Upper lobe of left lung (tissue), 6 donors: Measurements from ENCODE around the gene ANKRD65. TPM values are rescaled to one million over a fixed set of nuclear protein-coding genes. Genes with fewer than 3 reads are reported as not detected.

Experiments
- ATAC-seq, 2 donors: fragments of 200-7000 bp; cut with Tn5 transposase; one replicate each; pipeline ENCODE4 v1.9.1; 2022; ENCODE audit warnings: mild to moderate bottlenecking in 2 of 2, moderate library complexity in 2 of 2; ENCODE audit not compliant: low FRiP score in 2 of 2
- DNase-seq, 2 donors: peaks; one replicate each; pipeline ENCODE4 v3.0.0-alpha.2; 2019 to 2020
- H3K27ac ChIP-seq, 4 donors: fragments of 200-600 bp; sonication (generic); one replicate each; pipeline ENCODE4 v1.5.1; 2016 to 2019
- H3K27me3 ChIP-seq, 4 donors: fragments of 200-600 bp; sonication (generic); one replicate each; pipeline ENCODE4 v1.5.1; 2017 to 2019
- H3K36me3 ChIP-seq, 4 donors: fragments of 200-600 bp; sonication (generic); one replicate each; pipeline ENCODE4 v1.5.1; 2016 to 2019
- H3K4me1 ChIP-seq, 4 donors: fragments of 200-600 bp; sonication (generic); one replicate each; pipeline ENCODE4 v1.5.1; 2018 to 2019
- H3K4me3 ChIP-seq, 4 donors: fragments of 200-600 bp; sonication (generic); one replicate each; pipeline ENCODE4 v1.5.1; 2017 to 2019; ENCODE audit warnings: mild to moderate bottlenecking in 2 of 4, moderate library complexity in 1 of 4
- H3K9me3 ChIP-seq, 4 donors: fragments of 200-600 bp; sonication (generic); one replicate each; pipeline ENCODE4 v1.5.1; 2018 to 2019
- EP300 ChIP-seq, 4 donors: sonication (generic); formaldehyde crosslinking; IDR thresholded peaks; one replicate each; pipeline ENCODE4 v1.5.1; 2017; ENCODE audit warnings: antibody characterized with exemption in 4 of 4, control low read depth in 2 of 4
- POLR2A ChIP-seq, 4 donors: fragments of 450-650 bp; IDR thresholded peaks; one replicate each; pipeline ENCODE4 v1.5.1; 2016 to 2017; ENCODE audit warnings: antibody characterized with exemption in 4 of 4, mild to moderate bottlenecking in 2 of 4
- POLR2AphosphoS5 ChIP-seq, 2 donors: sonication (generic); formaldehyde crosslinking; IDR thresholded peaks; one replicate each; pipeline ENCODE4 v1.5.1; 2017; ENCODE audit warnings: antibody characterized with exemption in 2 of 2
- WGBS, 2 donors: methylation state at CpG; one replicate each; pipeline ENCODE4 v1.1.5; 2017 to 2018; 5-methylcytosine and 5-hydroxymethylcytosine counted together
- total RNA-seq, 6 donors: library from RNA; depleted of rRNA in 4 of 6; stranded (reverse); fragments of >200 nt in 4 of 6; gene quantifications; one replicate each; pipeline versions ENCODE4 v1.1.0 to v1.2.1, GENCODE V29; 2016 to 2021
- TF ChIP-seq, protein P1 (sequence below), 6 experiments: fragments of 450-650 bp in 4 of 6; fragments of 200-600 bp in 2 of 6; sonication (generic) in 2 of 6; IDR thresholded peaks; one replicate each; pipeline ENCODE4 v1.5.1; 2016 to 2019; ENCODE audit warnings: antibody characterized with exemption in 6 of 6
- donor health status: DM: no; HTN: no; CAD: no; lungs with moderate emphysema.
- donor health status: DM: no; HTN: yes; CAD: no; lungs with severe emphysema.

ANKRD65 gene
- total RNA-seq, 6 donors from 2014 or later: 21.3 to 54.5 (median 34.7) TPM

DNA sequence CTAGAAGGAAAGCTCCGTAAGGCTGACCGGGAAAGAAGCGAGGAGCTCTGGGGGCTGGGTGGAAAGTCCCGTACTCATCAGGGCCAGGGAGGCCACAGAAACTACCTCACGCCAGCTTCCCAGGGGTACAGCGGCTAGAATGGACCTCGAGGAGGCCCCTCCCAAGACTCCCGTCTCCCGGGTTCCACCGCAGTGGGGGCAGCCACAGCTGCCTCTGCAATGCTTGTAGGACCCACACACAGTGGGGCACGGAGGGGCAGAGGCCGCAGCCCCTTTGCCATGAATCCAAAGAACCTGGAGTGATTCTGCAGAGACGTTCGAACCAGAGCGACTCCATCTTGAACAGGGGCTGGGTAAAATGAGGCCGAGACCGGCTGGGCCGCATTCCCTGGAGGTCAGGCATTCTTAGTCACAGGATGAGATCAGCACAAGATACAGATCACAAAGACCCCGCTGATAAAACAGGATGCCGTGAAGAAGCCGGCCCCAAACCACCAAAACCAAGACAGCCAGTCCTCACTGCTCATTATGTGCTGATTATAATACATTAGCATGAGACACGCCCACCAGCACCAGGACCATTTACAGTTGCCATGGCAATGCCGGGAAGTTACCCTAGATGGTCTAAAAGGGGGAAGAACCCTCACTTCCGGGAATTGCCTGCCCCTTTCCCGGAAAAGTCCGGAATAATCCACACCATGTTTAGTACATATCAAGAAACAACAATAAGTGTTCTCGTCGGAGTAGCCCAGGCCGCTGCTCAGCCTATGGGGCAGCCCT is 1.6 kb upstream of the ANKRD65 start:
- Histone ChIP-seq H3K27ac (peak overlapping the region in 1 of 4 donors; percentile 80), H3K27me3 (peaks cover 0 to 2% (median 0%) of the 10 kb centered on the region in 4 donors), H3K36me3 (no peaks in the 10 kb centered on the region), H3K4me1 (peaks cover 0 to 51% (median 21%) of the 10 kb centered on the region in 4 donors), H3K9me3 (no peaks in the 10 kb centered on the region), H3K4me3 (no peak overlapping the region)
- WGBS, 2 donors: 62 to 64% methylated on average over 23 to 26 of the region's 29 CpGs
- no peak for DNase-seq
- no peak for TF ChIP-seq POLR2AphosphoS5 (IDR thresholded peaks at IDR 0.05)
- TF ChIP-seq EP300 (IDR thresholded peaks at IDR 0.05): no peak
- TF ChIP-seq, protein P1, sequence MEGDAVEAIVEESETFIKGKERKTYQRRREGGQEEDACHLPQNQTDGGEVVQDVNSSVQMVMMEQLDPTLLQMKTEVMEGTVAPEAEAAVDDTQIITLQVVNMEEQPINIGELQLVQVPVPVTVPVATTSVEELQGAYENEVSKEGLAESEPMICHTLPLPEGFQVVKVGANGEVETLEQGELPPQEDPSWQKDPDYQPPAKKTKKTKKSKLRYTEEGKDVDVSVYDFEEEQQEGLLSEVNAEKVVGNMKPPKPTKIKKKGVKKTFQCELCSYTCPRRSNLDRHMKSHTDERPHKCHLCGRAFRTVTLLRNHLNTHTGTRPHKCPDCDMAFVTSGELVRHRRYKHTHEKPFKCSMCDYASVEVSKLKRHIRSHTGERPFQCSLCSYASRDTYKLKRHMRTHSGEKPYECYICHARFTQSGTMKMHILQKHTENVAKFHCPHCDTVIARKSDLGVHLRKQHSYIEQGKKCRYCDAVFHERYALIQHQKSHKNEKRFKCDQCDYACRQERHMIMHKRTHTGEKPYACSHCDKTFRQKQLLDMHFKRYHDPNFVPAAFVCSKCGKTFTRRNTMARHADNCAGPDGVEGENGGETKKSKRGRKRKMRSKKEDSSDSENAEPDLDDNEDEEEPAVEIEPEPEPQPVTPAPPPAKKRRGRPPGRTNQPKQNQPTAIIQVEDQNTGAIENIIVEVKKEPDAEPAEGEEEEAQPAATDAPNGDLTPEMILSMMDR (IDR thresholded peaks at IDR 0.05): no peak
- no peak for TF ChIP-seq POLR2A (IDR thresholded peaks at IDR 0.05)
- no peak for ATAC-seq

DNA sequence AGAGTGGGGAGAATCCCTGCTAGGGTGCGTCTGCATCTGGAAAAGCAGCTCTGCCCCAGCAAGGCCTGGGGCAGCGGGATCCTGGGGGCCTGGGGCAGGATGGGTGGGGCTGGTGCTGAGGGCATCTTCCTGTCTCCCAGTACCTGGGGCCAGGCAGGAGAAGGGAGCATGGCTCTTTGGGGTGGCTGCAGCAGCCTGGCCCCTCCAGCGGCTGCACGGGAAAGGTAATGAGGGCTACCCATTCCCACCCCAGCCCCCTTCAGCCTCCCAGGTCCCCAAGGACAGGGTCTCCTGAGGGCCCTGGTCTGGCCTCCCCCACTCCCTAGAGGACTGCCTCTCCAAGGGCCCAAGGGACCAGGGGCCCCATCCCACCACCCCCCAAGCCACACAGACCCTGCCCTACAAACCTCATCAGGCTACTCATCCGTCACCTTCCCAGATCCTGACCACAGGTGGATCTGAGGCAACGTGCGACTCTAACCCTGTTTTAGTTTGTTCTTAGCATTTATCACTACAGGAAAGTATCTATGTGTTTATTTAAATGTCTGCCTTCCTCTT is 910 bp upstream of the ANKRD65 start:
- peaks cover 0 to 47% (median 20%) of the 10 kb centered on the region in 4 donors for H3K4me1 ChIP-seq
- no peaks in the 10 kb centered on the region for H3K9me3 ChIP-seq
- H3K36me3 ChIP-seq: no peaks in the 10 kb centered on the region
- WGBS, 2 donors: 78 to 84% methylated on average over 3 to 7 of the region's 7 CpGs
- peak in 1 of 2 donors; percentile 54 for DNase-seq
- H3K27me3 ChIP-seq: no peaks in the 10 kb centered on the region
- no peak for ATAC-seq
- peak overlapping the region; percentile 60 to 84 (median 79) for H3K27ac ChIP-seq
- no peak overlapping the region for H3K4me3 ChIP-seq
- TF ChIP-seq, protein P1 (IDR thresholded peaks at IDR 0.05): no peak
- TF ChIP-seq POLR2A (IDR thresholded peaks at IDR 0.05): no peak
- no peak for TF ChIP-seq EP300 (IDR thresholded peaks at IDR 0.05)
- TF ChIP-seq POLR2AphosphoS5 (IDR thresholded peaks at IDR 0.05): no peak

DNA sequence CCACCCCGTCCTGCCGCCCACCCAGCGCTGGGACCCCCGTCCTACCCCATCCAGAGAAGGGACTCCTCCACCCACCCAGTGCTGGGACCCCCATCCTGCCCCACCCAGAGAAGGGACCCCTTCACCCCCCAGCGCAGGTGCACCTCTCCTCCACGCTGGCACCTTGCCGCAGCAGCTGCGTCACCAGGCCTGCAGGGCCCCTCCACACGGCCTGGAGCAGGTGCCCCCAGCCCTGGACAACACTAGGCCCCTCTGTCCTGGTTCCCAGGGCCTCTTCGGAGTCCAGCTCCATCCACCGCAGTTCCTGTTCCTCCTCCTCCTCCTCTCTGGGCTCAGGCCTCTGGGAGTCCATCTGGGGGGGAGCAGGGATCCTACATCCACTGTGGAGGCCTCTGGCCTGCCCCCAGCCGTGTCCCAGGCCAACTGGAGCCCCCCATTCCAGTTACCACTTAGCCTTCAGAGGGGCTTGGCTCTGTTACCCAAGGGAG is 378 bp downstream of the ANKRD65 start:
- DNase-seq: peak in 1 of 2 donors; percentile 82
- no peak for TF ChIP-seq POLR2AphosphoS5 (IDR thresholded peaks at IDR 0.05)
- TF ChIP-seq, protein P1 (IDR thresholded peaks at IDR 0.05): peak in 1 of 6 experiments; percentile 1
- H3K4me1 ChIP-seq: peaks cover 0 to 38% (median 20%) of the 10 kb centered on the region in 4 donors
- 52 to 86% methylated on average over 3 to 8 of the region's 12 CpGs for WGBS, 2 donors
- no peaks in the 10 kb centered on the region for H3K9me3 ChIP-seq
- H3K36me3 ChIP-seq: no peaks in the 10 kb centered on the region
- peak; percentile 14 to 43 for ATAC-seq
- H3K27me3 ChIP-seq: no peaks in the 10 kb centered on the region
- peak overlapping the region; percentile 60 to 84 (median 79) for H3K27ac ChIP-seq
- H3K4me3 ChIP-seq: peak overlapping the region in 3 of 4 donors; percentile 57 to 61 (median 59)

DNA sequence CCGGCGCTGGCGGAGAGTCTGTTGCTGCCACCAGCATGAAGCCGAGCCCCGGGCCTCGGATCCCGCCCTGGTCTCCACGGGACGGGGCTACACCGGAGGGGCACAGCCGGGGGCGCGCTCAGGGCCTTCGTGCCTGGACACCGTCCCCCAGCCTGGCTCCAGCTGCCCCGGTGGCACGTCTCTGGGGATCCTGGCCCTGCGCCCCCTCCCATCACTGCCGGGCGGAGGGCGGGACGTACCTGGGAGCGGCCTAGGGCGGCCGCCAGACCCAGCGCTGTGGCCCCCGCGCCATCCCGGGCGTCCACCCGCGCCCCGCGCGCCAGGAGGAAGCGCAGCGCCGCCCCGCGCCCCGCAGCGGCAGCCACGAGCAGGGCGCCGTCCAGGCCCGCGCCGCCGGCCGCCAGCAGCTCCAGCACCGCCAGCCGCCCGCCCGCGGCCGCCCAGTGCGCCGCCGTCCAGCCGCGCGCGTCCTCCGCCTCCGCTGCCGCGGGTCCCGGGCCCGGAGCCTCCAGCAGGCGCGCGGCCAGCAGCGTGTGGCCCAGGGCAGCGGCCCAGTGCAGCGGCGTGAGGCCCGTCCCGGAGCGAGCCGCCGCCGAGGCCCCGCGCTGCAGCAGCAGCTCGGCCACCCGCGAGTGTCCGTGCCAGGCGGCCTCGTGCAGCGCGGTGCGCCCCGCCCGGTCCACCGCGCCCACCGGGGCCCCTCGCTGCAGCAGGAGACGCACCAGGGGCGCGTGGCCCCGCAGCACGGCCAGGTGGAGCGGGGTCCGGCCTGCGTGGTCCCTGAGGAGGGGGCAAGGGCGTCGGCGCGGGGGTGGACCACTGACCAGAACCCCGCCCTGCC is 1.0 kb downstream of the ANKRD65 start:
- H3K9me3 ChIP-seq: no peaks in the 10 kb centered on the region
- peak overlapping the region in 3 of 4 donors; percentile 57 to 61 (median 59) for H3K4me3 ChIP-seq
- DNase-seq (peak in 1 of 2 donors; percentile 91), ATAC-seq (peak in 1 of 2 donors; percentile 82)
- peaks cover 0 to 38% (median 20%) of the 10 kb centered on the region in 4 donors for H3K4me1 ChIP-seq
- no peak for TF ChIP-seq EP300 (IDR thresholded peaks at IDR 0.05)
- TF ChIP-seq, protein P1 (IDR thresholded peaks at IDR 0.05): peak in 2 of 6 experiments; percentile 26 to 48
- peak in 1 of 4 donors; percentile 8 for TF ChIP-seq POLR2A (IDR thresholded peaks at IDR 0.05)
- no peak for TF ChIP-seq POLR2AphosphoS5 (IDR thresholded peaks at IDR 0.05)
- no peaks in the 10 kb centered on the region for H3K36me3 ChIP-seq
- H3K27ac ChIP-seq: peak overlapping the region; percentile 60 to 84 (median 76)
- H3K27me3 ChIP-seq: no peaks in the 10 kb centered on the region
- 36% methylated on average over 32 of the region's 112 CpGs; no CpG with 5 or more reads in 1 of the 2 donors for WGBS, 2 donors
